C1 segment of cervical spinal cord (tissue), 14 donors: ENCODE results near the gene NTRK2.

Experiments
- DNase-seq, 14 donors: peaks; one replicate each; lab custom pipeline; 2025; lab: John Stamatoyannopoulos, UW

The NTRK2 gene

GRCh38 chr9:85016384-85017006 is 347.0 kb downstream of the NTRK2 start:
- peak in 5 of 14 donors; percentile 2 to 55 (median 23) for DNase-seq

GRCh38 chr9:85020791-85021190 is 351.3 kb downstream of the NTRK2 start:
- DNase-seq: no peak

GRCh38 chr9:85021686-85022085 is 352.2 kb downstream of the NTRK2 start:
- no peak for DNase-seq

- peak in 3 of 14 donors; percentile 5 to 39 (median 16) for DNase-seq
Measured at GRCh38 chr9:85024374-85024773, 354.8 kb downstream of the NTRK2 start.

- DNase-seq: no peak
Measured at GRCh38 chr9:85025638-85026037, 356.1 kb downstream of the NTRK2 start.

GRCh38 chr9:85027870-85028269 is 358.3 kb downstream of the NTRK2 start:
- no peak for DNase-seq

GRCh38 chr9:85030316-85030715 is 360.8 kb downstream of the NTRK2 start:
- no peak for DNase-seq

GRCh38 chr9:85036496-85036895 is 367.0 kb downstream of the NTRK2 start:
- DNase-seq: no peak

GRCh38 chr9:85038061-85038460 is 368.5 kb downstream of the NTRK2 start:
- DNase-seq: peak in 9 of 14 donors; percentile 14 to 49 (median 36)

- DNase-seq: peak in 3 of 14 donors; percentile 16 to 38 (median 23)
Measured at GRCh38 chr9:85038824-85039608, 369.5 kb downstream of the NTRK2 start.

- peak in 8 of 14 donors; percentile 18 to 70 (median 38) for DNase-seq
Measured at GRCh38 chr9:85040146-85040545, 370.6 kb downstream of the NTRK2 start.

GRCh38 chr9:85040821-85041465 is 371.4 kb downstream of the NTRK2 start:
- DNase-seq: peak in 11 of 14 donors; percentile 8 to 81 (median 55)

GRCh38 chr9:85041466-85042137 is 372.1 kb downstream of the NTRK2 start:
- peak in 2 of 14 donors; percentile 27 to 48 for DNase-seq

GRCh38 chr9:85042981-85043647 is 373.6 kb downstream of the NTRK2 start:
- DNase-seq: no peak

- DNase-seq: no peak
Measured at GRCh38 chr9:85045271-85045670, 375.7 kb downstream of the NTRK2 start.

- no peak for DNase-seq
Measured at GRCh38 chr9:85046475-85046874, 376.9 kb downstream of the NTRK2 start.

- no peak for DNase-seq
Measured at GRCh38 chr9:85053206-85053786, 383.8 kb downstream of the NTRK2 start.

GRCh38 chr9:85054017-85054416 is 384.5 kb downstream of the NTRK2 start:
- DNase-seq: no peak

- no peak for DNase-seq
Measured at GRCh38 chr9:85055506-85056202, 386.1 kb downstream of the NTRK2 start.

- no peak for DNase-seq
Measured at GRCh38 chr9:85056203-85056572, 386.7 kb downstream of the NTRK2 start.
